HG02588 (cell line): ENCODE measurements around the gene SREK1.

Source experiments
- ATAC-seq: cut with Tn5 transposase; IDR thresholded peaks from one replicate; pipeline ENCODE4 v1.9.1; 2021; ENCODE audit warnings: mild to moderate bottlenecking, moderate library complexity; ENCODE audit not compliant: unreplicated experiment

SREK1 gene

DNA sequence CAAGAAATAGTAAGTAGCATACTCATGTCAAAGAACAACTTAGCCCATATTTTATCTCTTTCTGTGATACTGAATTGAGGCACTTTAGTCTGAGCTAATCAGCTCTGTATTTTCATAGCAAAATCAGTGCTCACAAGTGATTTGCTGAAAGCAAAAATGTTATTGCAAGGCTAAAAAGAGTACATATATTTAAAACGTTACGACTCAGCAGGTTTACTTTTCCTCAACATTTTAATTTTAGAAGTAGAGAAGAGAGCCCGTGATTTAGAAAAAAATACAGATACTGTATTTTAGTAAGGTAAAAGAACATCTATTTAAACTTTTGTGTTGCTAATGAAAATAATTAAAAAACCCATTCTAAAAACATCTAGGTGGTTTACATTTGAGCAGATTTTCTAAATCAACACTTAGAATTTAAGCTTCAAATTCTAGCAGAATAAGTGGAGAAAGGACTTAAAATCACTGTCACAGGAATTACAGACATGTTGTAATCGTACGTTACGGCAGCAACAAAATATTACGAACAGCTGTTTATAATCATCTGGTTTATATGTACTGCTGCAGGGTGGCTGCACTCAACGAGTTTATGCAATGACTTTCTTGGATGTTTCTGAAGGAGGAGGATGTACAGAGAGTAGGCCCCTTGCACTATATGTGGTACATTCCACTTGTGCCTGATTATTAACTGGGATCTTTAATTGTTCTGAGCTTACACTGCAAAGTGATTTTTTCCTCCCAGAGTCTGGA lies 20.1 kb downstream of the SREK1 start:
- no peak for ATAC-seq

DNA sequence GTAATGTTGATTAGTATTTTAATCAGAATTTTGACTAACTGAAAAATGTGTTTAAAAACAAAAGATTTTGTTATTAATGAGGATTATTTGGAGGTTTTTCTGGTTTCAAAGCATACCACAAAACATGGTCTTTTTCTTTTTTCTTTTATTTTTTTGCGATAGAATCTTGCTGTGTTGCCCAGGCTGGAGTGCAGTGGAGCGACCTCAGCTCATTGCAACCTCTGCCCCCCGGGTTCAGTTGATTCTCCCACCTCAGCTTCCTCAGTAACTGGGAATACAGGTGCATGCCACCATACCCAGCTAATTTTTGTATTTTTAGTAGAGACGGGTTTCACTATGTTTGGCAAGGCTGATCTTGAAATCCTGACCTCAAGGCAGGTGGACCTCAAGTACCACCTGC lies 24.1 kb downstream of the SREK1 start:
- no peak for ATAC-seq

DNA sequence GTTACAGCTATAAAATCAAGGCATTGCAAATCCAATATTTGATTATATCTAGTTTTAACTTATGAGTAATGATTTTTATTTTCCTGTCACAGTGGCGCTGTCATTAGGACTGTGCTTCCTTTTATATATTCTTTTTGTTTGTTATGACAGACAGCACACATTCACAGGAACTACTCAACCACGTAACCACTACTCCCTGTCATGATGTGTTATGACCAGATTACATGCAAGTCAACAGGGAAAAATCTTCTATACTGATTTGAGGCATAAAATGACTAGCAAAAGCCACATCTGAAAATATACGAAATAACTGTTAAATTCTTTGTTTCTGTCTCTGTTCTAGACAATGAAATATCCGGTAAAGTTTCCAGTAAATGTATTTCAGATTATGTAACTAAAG lies 25.4 kb downstream of the SREK1 start:
- ATAC-seq: no peak

DNA sequence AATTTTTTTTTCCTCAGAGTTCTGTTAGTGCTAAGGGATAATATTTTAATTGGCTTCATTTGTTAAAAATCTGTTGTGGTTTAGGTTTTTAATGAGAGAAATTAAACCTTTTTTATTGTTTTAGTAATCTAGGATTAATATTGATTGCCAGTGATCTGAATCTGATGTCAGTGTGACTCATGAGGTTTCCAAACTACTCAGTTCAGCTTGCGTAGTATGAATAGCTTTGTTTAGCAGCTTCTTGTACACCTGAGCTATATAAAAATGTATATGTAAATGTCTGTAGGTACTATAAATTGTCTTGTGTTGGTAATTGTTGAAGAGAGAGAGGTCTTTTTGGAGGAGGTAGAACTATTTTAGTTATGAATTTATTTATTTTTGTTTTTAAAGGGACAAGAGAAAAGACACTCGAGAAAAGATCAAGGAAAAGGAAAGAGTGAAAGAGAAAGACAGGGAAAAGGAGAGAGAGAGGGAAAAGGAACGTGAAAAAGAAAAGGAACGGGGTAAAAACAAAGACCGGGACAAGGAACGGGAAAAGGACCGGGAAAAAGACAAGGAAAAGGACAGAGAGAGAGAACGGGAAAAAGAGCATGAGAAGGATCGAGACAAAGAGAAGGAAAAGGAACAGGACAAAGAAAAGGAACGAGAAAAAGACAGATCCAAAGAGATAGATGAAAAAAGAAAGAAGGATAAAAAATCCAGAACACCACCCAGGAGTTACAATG lies 26.3 kb downstream of the SREK1 start:
- ATAC-seq: no peak

DNA sequence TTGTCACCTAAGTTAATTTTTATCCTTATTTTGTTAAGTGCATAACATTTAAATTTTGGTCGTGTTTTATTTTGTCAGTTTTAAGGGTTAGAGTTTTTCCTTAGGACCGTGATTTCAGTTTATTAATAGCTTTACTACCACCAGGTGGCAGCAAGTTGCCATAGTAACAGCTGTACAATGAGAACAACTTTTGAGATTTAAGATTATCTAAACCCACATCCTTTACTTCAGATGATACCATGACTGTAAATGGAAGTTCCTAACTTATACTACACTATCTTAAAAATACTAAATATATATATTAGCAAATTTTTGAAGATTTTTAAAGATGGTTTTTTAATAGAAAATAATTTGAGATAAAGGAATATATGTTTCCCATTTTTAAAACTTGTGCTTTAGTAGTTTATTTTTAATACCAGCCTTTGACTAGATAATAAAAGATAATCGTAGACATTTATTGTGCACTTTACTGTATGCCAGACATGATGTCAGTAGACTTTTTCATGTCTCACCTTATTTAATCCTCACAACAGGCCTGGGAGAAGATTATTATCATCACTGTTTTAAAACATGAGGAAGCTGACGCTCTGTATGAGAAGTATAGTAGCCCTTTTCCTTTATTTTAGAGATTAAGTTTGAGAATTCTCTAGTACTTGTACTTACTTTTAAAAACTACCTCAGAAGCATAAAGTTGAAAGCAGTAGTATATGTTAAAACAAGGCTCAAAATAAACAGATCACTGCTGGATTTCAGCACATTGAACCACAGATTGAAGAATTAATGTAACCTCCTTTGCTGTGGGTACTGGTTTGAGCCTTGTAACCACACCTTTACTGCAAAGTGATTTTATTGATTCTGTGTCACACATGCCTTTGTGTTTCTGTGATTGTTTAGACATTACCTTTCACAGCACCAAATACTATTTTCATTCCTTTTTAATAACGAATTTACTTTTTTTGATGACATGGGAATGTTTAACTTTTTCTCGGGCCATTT lies 27.5 kb downstream of the SREK1 start:
- ATAC-seq: no peak

DNA sequence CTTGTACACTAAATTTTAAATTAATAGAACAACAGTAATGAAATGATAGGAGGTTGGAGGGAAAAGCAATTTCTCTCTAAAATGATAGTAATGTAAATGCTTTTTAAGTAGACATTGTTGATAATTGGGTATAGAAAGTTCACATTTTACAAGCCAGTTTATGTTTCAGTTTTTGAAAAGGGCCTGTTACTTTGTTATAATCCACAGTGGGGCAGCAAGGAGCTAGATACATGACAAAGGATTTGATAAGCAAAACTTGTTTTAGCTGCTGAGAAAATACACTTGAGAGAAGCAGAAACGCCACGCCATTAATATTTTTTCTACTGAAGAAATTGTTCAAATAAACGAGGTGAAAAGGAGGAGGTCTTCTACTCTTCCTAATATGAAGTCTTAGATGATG lies 30.2 kb downstream of the SREK1 start:
- no peak for ATAC-seq

DNA sequence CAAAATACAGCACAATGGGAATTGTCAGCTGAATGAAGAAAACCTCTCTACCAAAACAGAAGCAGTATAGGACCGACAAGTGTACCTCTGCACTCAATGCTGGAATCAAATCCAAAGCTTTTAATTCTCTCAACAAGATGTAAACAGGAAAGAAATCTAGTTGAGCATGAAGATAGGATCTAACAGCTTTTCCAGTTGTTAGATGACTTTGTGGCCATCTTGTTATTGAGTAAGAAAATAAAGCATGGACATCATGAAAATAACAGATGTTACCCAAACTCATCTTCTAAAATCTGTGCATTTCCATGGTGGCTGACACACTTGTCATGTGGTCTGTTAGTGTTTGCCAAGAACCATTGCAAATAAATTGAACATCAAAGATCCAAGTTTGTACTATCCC lies 34.7 kb downstream of the SREK1 start:
- ATAC-seq: no peak

DNA sequence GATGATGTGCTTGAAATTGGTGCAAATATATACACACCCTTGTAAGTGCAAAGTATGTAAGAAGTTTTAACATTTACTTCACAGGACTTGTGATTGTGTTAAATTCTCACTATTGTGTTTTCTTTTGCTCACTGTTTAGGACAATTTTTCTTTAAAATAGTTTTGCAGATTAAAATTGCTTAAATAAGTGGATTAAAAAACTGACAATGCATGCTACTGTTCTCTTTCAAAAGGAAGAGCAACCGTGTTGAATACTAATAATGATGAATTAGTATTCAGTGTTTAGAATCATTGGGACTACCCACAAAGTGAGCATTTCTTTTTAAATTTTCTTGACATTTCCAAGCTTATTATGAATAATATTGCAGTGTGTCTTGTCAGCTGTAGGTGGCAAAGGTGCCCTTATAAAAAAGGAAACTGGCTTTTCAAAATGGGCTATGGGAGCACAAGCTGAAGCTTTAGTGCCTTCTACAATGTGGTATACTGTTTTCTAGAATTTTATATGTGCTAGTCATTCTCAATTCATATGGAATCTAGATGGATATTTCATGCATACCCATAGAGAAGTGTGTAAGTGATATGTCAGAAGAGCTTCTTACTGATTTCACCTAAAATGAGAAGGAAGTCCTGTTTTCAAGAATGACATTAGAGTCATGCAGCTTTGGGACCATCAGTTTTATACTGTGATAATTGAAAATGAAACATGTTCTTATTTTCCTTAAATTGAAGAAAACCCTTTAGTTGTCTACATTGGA lies 35.4 kb downstream of the SREK1 start:
- no peak for ATAC-seq

DNA sequence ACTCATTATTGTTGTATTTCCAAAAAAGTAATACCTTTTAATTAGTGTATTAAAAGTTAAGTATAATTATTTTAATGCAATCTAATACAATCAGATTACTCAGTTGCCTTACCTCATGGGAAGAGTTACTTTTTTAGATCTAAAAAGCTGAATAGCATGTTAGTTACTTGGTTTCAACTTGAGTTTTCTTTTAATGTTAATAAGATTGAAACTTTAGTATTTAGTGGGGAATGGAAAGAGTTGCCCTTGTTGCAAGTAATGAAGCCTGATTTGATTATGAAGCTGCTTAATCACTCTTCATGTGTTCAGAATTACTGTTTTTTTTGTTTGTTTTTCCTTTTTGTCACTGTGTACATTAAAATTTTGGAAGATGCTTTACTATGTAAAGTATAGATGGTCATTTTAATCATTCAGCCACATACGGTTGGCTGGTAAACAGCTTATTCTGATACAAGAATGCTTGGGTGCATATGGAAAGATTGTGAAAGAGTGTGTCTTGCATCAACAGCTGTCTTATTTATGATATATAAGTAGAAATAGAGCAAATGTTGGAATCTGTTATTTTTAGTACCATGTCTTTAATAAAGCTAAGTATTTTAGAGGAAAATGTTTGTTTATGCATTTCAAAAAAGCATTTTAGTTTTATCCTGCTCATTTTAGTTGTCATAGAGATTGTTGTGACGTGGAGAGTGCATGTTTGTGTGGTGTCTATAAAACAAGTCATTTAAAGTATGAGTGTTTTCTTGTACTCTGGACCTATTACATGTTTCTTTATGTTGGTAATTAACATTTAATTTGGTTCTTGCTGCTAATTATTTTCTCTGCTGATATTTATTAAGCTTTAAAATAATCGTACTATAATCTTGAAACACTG lies 36.4 kb downstream of the SREK1 start:
- ATAC-seq: no peak

DNA sequence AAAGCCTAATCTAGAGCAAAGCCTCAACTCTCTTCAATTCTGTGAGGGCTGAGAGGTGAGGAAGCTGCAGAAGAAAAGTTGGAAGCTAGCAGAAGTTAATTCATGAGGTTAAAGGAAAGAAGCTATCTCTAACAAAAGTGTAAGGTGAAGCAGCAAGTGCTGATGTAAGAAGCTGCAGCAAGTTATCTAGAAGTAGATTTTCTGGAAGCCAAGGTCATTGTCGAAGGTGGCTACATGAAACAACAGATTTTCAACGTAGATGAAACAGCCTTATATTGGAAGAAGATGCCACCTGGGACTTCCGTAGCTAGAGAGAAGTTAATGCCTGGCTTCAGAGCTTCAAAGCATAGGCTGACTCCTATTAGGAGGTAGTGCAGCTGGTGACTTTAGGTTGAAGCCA lies 42.0 kb downstream of the SREK1 start:
- ATAC-seq: no peak

DNA sequence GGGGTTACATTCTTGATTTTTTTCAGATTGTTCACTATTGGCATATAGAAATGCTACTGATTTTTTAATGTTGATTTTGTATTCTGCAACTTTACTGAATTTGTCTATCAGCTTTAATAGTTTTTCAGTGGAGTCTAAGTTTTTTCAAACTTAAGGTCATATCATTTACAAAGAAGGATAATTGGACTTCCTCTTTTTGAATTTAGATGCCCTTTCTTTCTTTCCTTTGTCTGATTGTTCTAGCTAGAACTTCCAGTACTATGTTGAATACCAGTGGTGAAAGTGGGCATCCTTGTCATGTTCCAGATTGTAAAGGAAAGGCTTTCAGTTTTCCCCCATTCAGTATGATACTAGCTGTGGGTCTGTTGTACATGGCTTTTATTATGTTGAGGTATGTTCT lies 49.3 kb downstream of the SREK1 start:
- no peak for ATAC-seq

DNA sequence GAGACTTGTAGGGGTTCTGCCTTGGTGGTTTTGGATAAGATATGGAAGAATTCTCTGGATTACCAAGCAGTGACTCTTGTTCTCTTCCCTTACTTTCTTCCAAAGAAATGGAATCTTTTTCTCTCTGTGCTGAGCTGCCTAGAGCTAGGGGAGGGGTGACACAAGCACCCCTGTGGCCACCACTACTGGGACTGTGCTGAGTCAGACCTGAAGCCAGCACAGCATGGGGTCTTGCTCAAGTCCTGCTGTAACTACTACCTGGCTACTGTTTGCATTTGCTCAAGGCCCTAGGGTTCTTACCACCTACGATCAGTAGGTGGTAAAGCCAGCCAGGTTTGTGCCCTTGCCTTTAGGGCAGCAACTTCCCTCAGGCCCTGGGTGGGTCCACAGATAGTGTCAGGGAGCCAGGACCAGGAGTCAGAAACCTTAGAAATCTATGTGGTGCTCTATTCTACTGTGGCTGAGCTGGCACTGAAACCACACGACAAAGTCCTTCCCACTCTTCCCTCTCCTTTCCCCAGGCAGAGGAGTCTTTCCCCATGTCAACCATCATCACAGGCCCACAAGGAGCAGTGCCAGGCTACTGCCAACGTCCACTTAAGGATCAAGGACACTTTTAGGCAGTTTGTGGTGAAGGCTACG lies 53.8 kb downstream of the SREK1 start:
- ATAC-seq: no peak

DNA sequence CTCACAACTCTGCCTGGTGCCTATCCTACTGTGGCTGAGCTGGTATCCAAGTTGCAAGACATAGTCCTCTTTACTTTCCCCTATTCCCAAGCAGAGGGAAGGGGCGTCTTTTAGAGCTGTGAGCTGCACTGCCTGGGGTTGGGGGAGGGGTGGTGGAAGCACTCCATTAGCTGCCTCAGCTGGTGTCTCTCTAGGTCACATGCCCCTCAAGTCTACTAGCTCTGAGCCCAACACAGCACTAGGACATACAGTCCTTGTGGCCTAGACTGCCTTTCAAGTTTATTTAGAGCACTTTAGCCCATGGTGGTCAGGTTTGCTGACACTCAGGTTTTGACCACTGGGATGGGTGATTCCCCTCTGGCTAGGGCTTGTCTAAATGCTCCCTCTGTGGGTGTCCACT lies 54.7 kb downstream of the SREK1 start:
- no peak for ATAC-seq

DNA sequence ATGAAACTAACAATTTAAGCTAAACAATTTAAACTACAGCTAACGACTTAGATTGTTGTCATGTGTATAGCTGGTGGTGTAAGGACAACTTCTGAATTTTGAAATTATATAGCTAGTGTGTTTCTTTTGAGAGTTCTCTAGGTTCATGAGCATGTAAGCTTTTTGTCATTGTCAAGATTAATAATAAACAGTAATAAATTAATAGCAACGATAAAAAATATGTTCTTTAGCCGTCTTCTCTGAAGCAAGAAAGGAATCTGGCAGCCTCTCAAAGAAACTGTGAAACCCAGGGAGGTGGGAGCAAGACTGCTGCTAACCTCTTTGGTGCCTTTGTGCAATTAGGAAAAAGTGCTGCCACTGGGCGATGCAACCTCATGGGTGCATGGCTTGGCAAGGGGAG lies 59.4 kb downstream of the SREK1 start:
- ATAC-seq: no peak

DNA sequence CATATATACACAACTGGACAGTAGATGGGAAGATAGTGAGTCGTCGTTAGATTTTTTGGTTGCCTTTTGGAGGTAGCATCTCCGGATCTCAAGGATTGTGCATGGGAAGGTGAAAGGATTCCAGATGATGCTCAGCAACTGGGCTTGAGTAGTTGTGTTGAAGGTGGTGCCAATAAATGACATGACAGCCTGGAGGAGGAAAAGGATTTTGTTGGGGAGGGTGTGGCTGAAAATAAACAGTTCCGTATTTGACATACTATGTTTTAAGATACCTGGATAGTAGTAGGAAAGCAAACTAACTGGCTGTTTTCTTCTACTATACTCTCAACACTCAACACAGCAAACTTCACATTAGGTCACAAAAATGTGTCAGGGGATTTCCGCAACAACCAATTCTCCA lies 62.4 kb downstream of the SREK1 start:
- ATAC-seq: no peak

DNA sequence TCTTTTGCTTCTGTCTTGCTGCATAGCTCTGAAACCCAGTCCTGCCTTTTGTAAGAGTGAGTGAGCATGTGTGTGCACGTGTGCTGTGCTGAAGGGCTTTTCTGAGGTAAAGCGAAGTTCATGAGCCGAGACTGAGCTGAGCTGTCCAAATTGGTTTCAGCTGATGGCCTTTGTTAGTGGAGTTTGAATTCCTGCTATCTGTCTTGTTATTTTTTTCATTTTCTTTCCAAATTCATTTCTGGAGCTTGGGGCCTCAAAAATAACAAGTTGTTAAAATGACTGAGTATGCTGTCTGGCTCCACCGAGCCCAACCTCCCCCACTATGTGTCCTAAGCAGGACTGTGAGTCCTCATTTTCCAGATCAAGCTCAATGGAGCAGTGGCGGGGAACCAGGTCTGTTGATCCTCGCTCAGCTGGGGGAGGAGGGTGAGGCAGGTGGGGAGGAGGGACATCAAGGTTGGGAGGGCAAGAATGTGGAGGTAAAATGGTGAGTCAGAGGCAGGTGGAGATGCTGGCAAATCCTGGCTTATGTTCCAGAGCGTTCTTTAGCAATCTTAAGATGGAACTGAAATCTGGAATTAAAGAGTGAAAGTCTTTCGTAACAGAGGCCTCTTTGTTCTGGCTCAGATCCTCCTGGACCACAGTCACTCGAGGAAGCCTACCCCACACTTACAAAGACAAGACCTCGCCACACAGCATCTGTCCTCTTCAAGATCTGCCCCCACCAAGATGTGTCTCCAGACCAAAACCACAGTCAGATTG lies 63.9 kb downstream of the SREK1 start:
- ATAC-seq: no peak

DNA sequence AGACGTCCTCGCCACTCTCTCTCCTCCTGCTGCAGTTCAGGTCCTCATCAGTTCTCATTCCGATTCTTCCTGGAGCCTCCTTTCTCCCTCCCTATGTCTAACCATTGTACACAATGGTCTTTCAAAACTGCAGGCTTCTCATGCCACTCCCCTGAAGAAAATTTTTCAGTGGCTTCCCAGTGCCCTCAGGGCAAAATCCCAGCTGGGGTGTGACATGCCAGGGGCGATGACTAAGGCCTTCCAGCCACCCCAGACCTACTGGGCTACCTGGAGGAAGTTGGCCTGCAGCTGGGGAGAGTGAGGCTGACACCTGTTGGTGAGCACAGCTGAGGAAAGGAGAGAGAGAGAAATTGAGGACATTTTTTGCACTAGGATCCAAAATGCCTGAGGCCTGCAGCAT lies 65.2 kb downstream of the SREK1 start:
- no peak for ATAC-seq

DNA sequence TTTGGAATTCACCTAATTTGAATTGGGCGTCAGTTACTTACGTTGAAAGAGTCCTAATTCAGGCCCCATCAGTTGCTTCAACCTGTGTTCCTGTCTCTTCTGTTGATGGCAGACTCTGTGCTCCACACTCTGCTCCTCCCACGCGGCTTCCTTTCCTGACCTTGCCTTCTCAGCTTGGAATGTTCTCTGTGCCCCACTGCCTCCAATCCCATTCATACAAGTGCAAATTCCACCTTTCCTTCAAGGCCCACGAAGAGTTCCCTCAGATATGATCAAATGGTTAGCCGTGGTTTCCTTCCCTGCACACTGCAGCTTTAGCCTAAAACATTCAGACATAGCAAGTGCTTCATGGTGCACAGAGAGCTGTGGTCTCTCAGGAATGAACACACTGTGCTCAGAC lies 65.7 kb downstream of the SREK1 start:
- ATAC-seq: no peak

DNA sequence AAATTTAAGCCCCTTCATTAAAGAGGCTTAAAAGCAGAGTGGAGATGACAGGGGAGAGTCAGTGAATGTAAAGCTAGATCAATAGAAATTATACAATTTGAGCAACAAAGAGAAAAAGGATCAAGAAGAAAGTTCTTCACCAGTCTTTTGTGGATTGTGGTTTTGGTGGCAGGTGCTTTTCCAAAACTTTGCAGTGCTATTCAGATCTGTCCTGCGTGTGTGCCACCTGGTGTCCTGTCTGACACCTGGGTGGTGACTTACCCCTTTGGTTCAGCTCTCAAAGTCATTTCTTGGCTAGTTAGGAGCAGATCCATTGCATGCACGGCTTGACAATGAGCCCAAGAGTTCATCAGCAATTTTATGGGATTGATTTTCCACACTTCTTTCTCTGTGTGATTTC lies 69.4 kb downstream of the SREK1 start:
- no peak for ATAC-seq
